ENCODE data around the gene KDM2B.

DNA sequence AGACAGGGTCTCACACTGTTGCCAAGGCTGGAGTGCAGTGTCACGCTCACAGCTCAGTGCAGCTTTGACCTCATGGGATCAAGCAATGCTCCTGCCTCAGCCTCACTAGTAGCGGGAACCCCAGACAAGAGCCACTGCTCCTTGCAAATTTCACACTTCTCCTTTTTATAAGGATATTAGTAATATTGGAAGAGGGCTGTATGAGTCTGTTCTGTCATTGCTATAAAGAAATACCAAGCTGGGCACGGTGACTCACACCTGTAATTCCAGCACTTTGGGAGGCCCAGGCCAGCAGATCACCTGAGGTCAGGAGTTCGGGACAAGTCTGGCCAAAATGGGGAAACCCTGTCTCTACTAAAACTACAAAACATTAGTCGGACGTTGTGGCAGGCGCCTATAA lies 32.6 kb upstream of the KDM2B start:
- TF ChIP-seq, protein P1, sequence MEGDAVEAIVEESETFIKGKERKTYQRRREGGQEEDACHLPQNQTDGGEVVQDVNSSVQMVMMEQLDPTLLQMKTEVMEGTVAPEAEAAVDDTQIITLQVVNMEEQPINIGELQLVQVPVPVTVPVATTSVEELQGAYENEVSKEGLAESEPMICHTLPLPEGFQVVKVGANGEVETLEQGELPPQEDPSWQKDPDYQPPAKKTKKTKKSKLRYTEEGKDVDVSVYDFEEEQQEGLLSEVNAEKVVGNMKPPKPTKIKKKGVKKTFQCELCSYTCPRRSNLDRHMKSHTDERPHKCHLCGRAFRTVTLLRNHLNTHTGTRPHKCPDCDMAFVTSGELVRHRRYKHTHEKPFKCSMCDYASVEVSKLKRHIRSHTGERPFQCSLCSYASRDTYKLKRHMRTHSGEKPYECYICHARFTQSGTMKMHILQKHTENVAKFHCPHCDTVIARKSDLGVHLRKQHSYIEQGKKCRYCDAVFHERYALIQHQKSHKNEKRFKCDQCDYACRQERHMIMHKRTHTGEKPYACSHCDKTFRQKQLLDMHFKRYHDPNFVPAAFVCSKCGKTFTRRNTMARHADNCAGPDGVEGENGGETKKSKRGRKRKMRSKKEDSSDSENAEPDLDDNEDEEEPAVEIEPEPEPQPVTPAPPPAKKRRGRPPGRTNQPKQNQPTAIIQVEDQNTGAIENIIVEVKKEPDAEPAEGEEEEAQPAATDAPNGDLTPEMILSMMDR (IDR thresholded peaks at IDR 0.05; ENCODE audit: low read length): no peak
- TF ChIP-seq EZH2 (IDR thresholded peaks at IDR 0.05; ENCODE audit: borderline replicate concordance, low read length): no peak
